DOHH2 (cell line): ENCODE results near the gene PNMT.

Source experiments
- H3F3A ChIP-seq: fragments of 200-600 bp; sonication (generic), shearing (Covaris generic); 2 replicates; pipeline ENCODE4 v1.6.0; 2016; ENCODE audit warnings: antibody characterized with exemption, mild to moderate bottlenecking; ENCODE audit not compliant: control insufficient read depth, insufficient read depth
- H3K27ac ChIP-seq: fragments of 200-600 bp; sonication (generic); 2 replicates; pipeline ENCODE4 v1.5.1; 2014; ENCODE audit warnings: low read depth, mild to moderate bottlenecking, low read length, moderate library complexity
- H3K27me3 ChIP-seq: fragments of 200-600 bp; sonication (generic); 2 replicates; pipeline ENCODE4 v1.6.1; 2014; ENCODE audit warnings: mild to moderate bottlenecking, low read length, mixed read lengths; ENCODE audit not compliant: control insufficient read depth
- H3K36me3 ChIP-seq: fragments of 200-600 bp; sonication (generic); 2 replicates; pipeline ENCODE4 v1.6.1; 2014; ENCODE audit warnings: mild to moderate bottlenecking, low read length, moderate library complexity, mixed read lengths; ENCODE audit not compliant: control insufficient read depth
- H3K4me1 ChIP-seq: fragments of 200-600 bp; sonication (generic); 2 replicates; pipeline ENCODE4 v1.6.1; 2014; ENCODE audit warnings: mild to moderate bottlenecking, low read length, mixed read lengths; ENCODE audit not compliant: control insufficient read depth
- H3K4me2 ChIP-seq: fragments of 200-600 bp; sonication (generic); 2 replicates; pipeline ENCODE4 v1.6.0; 2014; ENCODE audit warnings: mild to moderate bottlenecking, low read length, moderate library complexity
- H3K4me3 ChIP-seq: fragments of 200-600 bp; sonication (generic); 2 replicates; pipeline ENCODE4 v1.5.1; 2014; ENCODE audit warnings: mild to moderate bottlenecking, low read length, mixed read lengths
- H3K79me2 ChIP-seq: fragments of 200-600 bp; sonication (generic); 2 replicates; pipeline ENCODE4 v1.6.1; 2014; ENCODE audit warnings: mild to moderate bottlenecking, low read length, mixed read lengths; ENCODE audit not compliant: control insufficient read depth
- H3K9me2 ChIP-seq: fragments of 200-600 bp; sonication (generic); replicated peaks from 2 replicates; pipeline ENCODE4 v1.6.1; 2014; ENCODE audit warnings: mild to moderate bottlenecking, low read length, mixed read lengths; ENCODE audit not compliant: control insufficient read depth
- H3K9me3 ChIP-seq: fragments of 200-600 bp; sonication (generic); 2 replicates; pipeline ENCODE4 v1.6.1; 2014; ENCODE audit warnings: antibody characterized with exemption, low read length, mixed read lengths; ENCODE audit not compliant: control insufficient read depth, insufficient read depth
- H4K20me1 ChIP-seq: fragments of 200-600 bp; sonication (generic); 2 replicates; pipeline ENCODE4 v1.6.0; 2014; ENCODE audit warnings: low read depth, mild to moderate bottlenecking, antibody characterized with exemption, low read length, moderate library complexity; ENCODE audit not compliant: control insufficient read depth, insufficient read depth
- EZH2phosphoT487 ChIP-seq: fragments of 200-600 bp; sonication (generic); IDR thresholded peaks from 2 replicates; pipeline ENCODE4 v1.6.1; 2017; ENCODE audit warnings: borderline replicate concordance, mild to moderate bottlenecking, antibody characterized with exemption, low read length, moderate library complexity, mixed read lengths
- TF ChIP-seq, protein P1 (sequence below): fragments of 200-600 bp; sonication (generic); IDR thresholded peaks from one replicate; pipeline ENCODE4 v1.5.1; 2014; ENCODE audit warnings: antibody characterized with exemption, mild to moderate bottlenecking, low read depth, low read length; ENCODE audit not compliant: poor library complexity, severe bottlenecking

The PNMT gene

DNA sequence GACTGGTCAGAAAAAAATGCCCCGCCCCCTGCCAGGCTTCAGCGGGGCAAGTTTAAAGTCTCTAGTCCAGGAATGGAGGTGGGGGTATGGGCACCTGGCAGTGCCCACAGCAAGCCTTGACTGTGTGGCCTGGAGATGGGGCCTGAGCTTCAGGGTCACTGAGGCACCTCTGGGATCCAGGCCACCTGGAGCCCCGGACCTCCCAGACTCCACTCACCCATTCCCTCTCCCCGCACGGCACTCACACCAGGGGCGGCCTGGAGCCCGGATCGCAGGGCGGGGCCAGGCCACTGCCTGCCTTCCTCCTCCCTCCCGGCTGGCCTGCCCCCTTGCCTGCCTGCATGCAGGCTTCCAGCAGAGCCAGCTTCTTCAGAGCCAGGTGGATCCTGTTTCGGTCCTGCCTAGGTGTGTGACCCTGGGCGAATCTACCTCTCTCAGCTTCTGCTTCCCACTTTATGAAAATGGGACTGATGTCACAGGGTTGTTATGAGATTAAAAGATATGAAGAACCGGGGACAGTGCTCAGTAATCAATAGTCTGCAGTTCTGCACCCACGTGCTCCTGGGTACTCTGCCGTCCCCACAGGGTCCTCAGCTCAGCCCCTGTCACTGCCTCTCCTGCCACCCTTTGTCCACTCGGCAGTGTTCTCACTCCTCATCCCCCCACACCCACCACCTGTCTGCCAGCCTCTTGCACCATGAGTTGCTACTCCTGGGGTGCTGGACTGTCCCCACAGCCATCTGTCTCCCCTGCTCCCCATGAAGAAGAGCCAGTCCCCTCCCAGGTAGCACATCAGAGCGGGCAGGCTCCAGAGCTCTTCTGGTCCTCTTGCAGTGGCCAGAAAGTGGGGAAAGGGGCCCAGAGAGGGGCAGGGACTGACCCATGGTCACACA is 4.3 kb upstream of the PNMT start:
- Histone ChIP-seq H3K36me3 (peaks cover 26% of the 10 kb centered on the region), H3K27ac (no peak overlapping the region), H3K4me3 (no peak overlapping the region), H3K4me2 (no peak overlapping the region), H3K27me3 (peaks cover 28% of the 10 kb centered on the region), H3K9me2 (no peaks in the 10 kb centered on the region), H3K4me1 (peaks cover 23% of the 10 kb centered on the region), H3F3A (no peaks in the 10 kb centered on the region; the same call in 1 of the 2 replicates), H4K20me1 (no peaks in the 10 kb centered on the region), H3K9me3 (no peaks in the 10 kb centered on the region), H3K79me2 (no peaks in the 10 kb centered on the region)
- TF ChIP-seq, protein P1, sequence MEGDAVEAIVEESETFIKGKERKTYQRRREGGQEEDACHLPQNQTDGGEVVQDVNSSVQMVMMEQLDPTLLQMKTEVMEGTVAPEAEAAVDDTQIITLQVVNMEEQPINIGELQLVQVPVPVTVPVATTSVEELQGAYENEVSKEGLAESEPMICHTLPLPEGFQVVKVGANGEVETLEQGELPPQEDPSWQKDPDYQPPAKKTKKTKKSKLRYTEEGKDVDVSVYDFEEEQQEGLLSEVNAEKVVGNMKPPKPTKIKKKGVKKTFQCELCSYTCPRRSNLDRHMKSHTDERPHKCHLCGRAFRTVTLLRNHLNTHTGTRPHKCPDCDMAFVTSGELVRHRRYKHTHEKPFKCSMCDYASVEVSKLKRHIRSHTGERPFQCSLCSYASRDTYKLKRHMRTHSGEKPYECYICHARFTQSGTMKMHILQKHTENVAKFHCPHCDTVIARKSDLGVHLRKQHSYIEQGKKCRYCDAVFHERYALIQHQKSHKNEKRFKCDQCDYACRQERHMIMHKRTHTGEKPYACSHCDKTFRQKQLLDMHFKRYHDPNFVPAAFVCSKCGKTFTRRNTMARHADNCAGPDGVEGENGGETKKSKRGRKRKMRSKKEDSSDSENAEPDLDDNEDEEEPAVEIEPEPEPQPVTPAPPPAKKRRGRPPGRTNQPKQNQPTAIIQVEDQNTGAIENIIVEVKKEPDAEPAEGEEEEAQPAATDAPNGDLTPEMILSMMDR, result no peak
- no peak for TF ChIP-seq EZH2phosphoT487

- Histone ChIP-seq H3F3A (no peaks in the 10 kb centered on the region; the same call in 1 of the 2 replicates), H3K4me2 (no peak within 1 kb of the TSS), H3K79me2 (no peaks in the 10 kb centered on the region), H3K36me3 (peaks cover 23% of the 10 kb centered on the region), H4K20me1 (no peaks in the 10 kb centered on the region), H3K4me1 (peaks cover 14% of the 10 kb centered on the region), H3K4me3 (no peak within 1 kb of the TSS), H3K9me2 (no peaks in the 10 kb centered on the region), H3K27me3 (peaks cover 28% of the 10 kb centered on the region), H3K27ac (no peak within 1 kb of the TSS), H3K9me3 (no peaks in the 10 kb centered on the region)
- no peak for TF ChIP-seq EZH2phosphoT487
- TF ChIP-seq, protein P1, result no peak
These were observed 3.4 kb upstream of the PNMT start, which contains the start of gene TCAP for GRCh38 chr17:39664581-39665561. TCAP (plus strand) TSS chr17:39665349; CDS start chr17:39665360, 11 bp downstream.

DNA sequence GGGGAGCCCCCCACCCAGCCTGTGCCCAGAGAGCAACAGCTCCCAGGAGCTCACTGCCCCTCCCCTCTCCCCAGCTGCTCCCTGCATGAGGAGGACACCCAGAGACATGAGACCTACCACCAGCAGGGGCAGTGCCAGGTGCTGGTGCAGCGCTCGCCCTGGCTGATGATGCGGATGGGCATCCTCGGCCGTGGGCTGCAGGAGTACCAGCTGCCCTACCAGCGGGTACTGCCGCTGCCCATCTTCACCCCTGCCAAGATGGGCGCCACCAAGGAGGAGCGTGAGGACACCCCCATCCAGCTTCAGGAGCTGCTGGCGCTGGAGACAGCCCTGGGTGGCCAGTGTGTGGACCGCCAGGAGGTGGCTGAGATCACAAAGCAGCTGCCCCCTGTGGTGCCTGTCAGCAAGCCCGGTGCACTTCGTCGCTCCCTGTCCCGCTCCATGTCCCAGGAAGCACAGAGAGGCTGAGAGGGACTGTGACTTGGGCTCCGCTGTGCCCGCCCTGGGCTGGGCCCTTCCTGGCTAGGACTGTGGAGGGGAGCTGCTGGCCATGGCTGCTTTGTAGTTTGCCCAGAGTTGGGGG is 2.5 kb upstream of the PNMT start:
- no peaks in the 10 kb centered on the region for H4K20me1 ChIP-seq
- peaks cover 28% of the 10 kb centered on the region for H3K27me3 ChIP-seq

More for the DNA sequence above, 2.5 kb upstream of the PNMT start:
- Histone ChIP-seq H3K79me2 (no peaks in the 10 kb centered on the region), H3K9me3 (no peaks in the 10 kb centered on the region), H3K4me1 (peaks cover 13% of the 10 kb centered on the region), H3K9me2 (no peaks in the 10 kb centered on the region), H3K27ac (no peak overlapping the region), H3F3A (no peaks in the 10 kb centered on the region; the same call in 1 of the 2 replicates), H3K4me3 (no peak overlapping the region), H3K36me3 (peaks cover 16% of the 10 kb centered on the region), H3K4me2 (no peak overlapping the region)
- TF ChIP-seq, protein P1, result no peak
- TF ChIP-seq EZH2phosphoT487, result no peak
